Activated CD8-positive, alpha-beta memory T cell treated with anti-CD3 and anti-CD28 coated beads for 1 hour (primary cell): ENCODE data around the gene NKD2.
"Not testable (repeated sequence)": the region's sequence is repeated elsewhere in the genome, so short reads cannot be mapped to it uniquely, and the experiment has no call there.

Experiments
- DNase-seq, 2 donors: peaks; one replicate each; pipeline ENCODE4 v3.0.0-alpha.2; 2020; ENCODE audit warnings: low read depth in 1 of 2; ENCODE audit errors: extremely low read depth in 1 of 2

The NKD2 gene

GRCh38 chr5:1054799-1055775, 46.5 kb downstream of the NKD2 start:
- no peak for DNase-seq

GRCh38 chr5:1055896-1056610, 47.5 kb downstream of the NKD2 start:
- no peak for DNase-seq

- DNase-seq: no peak
Observed at GRCh38 chr5:1056611-1057484, 48.2 kb downstream of the NKD2 start.

- no peak for DNase-seq
Observed at GRCh38 chr5:1057485-1058082, 49.0 kb downstream of the NKD2 start.

- no peak for DNase-seq
Observed at GRCh38 chr5:1058083-1058945, 49.7 kb downstream of the NKD2 start.

GRCh38 chr5:1058988-1059883, 50.6 kb downstream of the NKD2 start:
- DNase-seq: no peak

- no peak for DNase-seq
Observed at GRCh38 chr5:1059884-1060263, 51.3 kb downstream of the NKD2 start.

GRCh38 chr5:1060535-1060981, 52.0 kb downstream of the NKD2 start:
- no peak for DNase-seq

- DNase-seq: not testable (repeated sequence)
Observed at GRCh38 chr5:1061292-1061691, 52.7 kb downstream of the NKD2 start.

- no peak for DNase-seq
Observed at GRCh38 chr5:1061916-1062315, 53.3 kb downstream of the NKD2 start.

- DNase-seq: no peak
Observed at GRCh38 chr5:1062761-1063568, 54.4 kb downstream of the NKD2 start.

- no peak for DNase-seq
Observed at GRCh38 chr5:1063661-1064382, 55.2 kb downstream of the NKD2 start.

- DNase-seq: no peak
Observed at GRCh38 chr5:1064383-1065142, 56.0 kb downstream of the NKD2 start.

GRCh38 chr5:1065143-1065750, 56.6 kb downstream of the NKD2 start:
- DNase-seq: no peak

GRCh38 chr5:1065891-1066650, 57.5 kb downstream of the NKD2 start:
- DNase-seq: no peak
